Fibroblast of peridontal ligament (primary cell): ENCODE data around the gene KDM3B.
"Not testable (repeated sequence)": the region's sequence is repeated elsewhere in the genome, so short reads cannot be mapped to it uniquely, and the experiment has no call there.

ENCODE experiments used
- DNase-seq: peaks from one replicate; pipeline ENCODE4 v3.0.0-alpha.2; 2010; ENCODE audit errors: extremely low read depth

The KDM3B gene

DNA sequence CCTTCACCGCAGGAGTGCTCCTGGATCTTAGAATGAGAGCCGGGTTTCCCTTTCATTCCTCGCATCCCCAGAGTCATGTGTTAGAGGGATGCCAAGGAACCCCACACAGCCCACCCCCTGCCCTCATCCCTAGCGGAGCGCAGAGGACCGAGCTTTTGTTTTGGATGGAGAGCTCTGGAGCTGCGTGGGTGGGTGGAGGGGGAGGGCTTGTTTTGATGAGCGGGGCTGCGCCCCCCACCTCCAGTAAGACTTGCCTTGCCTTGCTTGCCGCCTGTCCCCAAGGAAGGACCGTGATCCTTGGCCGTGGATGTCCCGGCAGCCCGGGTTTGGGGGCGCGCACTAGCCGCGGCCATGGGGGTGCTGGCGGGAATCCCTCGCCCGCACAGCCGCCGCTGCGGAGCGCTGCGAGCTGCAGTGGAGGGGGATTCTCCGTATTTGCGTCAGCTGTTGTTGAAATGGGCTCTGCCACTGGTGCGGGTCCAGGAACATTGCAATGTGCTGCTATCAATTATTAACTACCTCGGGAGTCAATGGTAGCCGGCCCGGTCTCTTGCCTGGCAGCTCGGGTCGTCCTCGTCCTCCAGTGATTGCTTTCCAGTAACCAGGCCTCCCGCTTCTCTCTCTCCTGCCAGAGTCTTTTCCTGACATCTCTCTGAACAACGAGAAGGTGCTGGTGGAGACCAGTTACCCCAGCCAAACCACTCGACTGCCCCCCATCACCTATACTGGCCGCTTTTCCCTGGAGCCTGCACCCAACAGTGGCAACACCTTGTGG, 113.8 kb downstream of the KDM3B start:
- peak; percentile 60 for DNase-seq

DNA sequence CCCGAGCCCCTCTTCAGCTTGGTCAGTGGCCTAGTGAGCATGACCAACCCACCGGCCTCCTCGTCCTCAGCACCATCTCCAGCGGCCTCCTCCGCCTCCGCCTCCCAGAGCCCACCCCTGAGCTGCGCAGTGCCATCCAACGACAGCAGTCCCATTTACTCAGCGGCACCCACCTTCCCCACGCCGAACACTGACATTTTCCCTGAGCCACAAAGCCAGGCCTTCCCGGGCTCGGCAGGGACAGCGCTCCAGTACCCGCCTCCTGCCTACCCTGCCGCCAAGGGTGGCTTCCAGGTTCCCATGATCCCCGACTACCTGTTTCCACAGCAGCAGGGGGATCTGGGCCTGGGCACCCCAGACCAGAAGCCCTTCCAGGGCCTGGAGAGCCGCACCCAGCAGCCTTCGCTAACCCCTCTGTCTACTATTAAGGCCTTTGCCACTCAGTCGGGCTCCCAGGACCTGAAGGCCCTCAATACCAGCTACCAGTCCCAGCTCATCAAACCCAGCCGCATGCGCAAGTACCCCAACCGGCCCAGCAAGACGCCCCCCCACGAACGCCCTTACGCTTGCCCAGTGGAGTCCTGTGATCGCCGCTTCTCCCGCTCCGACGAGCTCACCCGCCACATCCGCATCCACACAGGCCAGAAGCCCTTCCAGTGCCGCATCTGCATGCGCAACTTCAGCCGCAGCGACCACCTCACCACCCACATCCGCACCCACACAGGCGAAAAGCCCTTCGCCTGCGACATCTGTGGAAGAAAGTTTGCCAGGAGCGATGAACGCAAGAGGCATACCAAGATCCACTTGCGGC, 114.6 kb downstream of the KDM3B start:
- DNase-seq = peak; percentile 61

DNA sequence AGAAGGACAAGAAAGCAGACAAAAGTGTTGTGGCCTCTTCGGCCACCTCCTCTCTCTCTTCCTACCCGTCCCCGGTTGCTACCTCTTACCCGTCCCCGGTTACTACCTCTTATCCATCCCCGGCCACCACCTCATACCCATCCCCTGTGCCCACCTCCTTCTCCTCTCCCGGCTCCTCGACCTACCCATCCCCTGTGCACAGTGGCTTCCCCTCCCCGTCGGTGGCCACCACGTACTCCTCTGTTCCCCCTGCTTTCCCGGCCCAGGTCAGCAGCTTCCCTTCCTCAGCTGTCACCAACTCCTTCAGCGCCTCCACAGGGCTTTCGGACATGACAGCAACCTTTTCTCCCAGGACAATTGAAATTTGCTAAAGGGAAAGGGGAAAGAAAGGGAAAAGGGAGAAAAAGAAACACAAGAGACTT, 115.2 kb downstream of the KDM3B start:
- no peak for DNase-seq

DNA sequence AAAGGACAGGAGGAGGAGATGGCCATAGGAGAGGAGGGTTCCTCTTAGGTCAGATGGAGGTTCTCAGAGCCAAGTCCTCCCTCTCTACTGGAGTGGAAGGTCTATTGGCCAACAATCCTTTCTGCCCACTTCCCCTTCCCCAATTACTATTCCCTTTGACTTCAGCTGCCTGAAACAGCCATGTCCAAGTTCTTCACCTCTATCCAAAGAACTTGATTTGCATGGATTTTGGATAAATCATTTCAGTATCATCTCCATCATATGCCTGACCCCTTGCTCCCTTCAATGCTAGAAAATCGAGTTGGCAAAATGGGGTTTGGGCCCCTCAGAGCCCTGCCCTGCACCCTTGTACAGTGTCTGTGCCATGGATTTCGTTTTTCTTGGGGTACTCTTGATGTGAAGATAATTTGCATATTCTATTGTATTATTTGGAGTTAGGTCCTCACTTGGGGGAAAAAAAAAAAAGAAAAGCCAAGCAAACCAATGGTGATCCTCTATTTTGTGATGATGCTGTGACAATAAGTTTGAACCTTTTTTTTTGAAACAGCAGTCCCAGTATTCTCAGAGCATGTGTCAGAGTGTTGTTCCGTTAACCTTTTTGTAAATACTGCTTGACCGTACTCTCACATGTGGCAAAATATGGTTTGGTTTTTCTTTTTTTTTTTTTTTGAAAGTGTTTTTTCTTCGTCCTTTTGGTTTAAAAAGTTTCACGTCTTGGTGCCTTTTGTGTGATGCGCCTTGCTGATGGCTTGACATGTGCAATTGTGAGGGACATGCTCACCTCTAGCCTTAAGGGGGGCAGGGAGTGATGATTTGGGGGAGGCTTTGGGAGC, 115.9 kb downstream of the KDM3B start:
- DNase-seq = peak; percentile 80

DNA sequence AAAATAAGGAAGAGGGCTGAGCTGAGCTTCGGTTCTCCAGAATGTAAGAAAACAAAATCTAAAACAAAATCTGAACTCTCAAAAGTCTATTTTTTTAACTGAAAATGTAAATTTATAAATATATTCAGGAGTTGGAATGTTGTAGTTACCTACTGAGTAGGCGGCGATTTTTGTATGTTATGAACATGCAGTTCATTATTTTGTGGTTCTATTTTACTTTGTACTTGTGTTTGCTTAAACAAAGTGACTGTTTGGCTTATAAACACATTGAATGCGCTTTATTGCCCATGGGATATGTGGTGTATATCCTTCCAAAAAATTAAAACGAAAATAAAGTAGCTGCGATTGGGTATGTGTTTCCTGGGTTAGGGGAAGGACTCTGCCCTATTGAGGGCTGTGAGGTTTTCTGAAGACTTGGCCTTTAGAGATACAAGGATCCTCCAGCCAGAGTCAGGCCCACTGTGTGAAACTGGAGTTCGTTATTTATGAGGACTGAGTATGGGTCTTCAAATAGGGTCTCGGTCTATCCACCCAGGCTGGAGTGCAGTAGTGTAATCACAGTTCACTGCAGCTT, 116.6 kb downstream of the KDM3B start:
- DNase-seq = peak; percentile 86

DNA sequence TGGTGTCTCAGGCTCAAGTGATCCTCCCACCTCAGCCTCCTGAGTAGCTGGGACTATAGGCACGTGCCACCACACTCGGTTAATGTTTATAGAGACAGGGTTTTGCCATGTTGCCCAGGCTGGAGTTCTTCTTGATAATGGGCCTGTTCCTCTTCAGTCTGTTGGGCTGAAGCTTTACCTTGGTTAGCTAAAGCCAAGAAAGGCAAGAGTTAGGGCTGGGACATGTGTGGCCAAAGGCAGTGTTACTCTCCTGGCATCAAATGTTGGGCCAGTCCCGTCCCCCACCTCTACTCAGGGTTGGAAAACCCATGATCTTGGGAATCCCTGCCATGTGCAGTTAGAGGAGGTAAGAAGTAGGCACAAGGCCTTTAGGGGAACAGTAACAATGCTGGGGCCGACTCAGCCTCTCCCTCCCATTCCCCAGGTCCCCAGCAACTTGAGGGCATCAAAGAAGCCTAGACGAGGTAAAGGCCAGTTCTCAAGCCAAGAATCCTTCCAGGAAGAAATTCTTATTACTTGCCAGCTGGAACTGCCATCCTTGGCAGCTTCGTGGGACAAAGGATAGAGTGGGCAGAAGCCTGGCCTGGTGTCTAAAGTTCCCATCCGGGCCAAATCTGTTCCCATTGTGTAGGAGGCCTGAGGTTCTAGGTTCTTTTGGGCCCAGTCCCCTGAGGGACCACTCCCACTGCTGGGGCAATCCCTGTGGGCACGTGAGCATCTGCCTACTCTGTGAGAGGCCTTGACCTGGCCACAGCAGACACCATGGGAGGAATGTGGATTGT, 117.2 kb downstream of the KDM3B start:
- peak; percentile 90 for DNase-seq

DNA sequence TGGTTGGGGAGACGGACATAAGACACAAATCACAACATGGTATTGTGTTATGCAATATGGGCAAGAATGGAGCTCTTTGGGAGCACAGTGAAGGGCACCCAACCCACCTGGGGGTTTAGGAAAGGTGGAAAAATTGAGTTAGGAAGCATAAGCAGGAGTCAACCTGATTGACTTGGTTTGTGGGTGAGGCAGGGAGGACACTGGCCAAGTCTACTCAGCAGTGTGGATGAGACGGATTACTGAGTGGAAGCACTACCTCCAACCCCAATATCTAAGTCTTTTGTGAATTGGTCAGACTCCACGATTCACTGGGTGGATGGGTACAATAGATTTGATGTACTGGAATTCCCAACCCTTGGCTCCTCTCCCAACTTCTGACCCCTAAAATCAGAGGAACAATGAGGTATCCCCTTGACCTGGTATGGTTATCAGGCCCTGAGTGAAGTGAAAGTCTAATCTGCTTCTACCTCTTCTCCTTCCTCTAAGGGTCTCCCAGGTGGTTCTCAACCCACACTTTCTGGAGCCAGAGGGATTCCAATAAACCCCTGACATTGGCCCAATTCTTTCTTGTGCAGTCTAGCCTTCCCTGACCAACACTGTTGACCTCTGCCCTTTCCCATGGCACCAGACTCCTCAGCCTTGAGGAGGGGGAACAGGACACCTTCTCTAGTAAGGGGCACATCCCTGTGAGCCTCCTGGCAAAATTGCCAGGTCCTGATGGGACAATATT, 118.0 kb downstream of the KDM3B start:
- peak; percentile 89 for DNase-seq

DNA sequence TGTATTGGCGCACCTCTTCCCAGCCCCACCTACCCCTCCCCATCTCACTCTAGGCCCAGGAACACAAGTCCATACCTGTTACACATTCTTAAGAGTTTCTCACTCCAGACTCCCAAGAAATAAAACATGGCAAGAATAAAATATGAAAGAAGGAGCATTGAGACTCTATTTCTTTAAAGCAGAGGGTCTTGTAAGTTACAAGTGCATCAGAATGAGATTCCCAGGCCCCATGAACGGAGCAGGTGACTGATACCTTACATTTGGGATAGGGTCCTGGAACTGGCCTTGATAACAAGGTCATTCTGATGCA, 118.5 kb downstream of the KDM3B start:
- no peak for DNase-seq

DNA sequence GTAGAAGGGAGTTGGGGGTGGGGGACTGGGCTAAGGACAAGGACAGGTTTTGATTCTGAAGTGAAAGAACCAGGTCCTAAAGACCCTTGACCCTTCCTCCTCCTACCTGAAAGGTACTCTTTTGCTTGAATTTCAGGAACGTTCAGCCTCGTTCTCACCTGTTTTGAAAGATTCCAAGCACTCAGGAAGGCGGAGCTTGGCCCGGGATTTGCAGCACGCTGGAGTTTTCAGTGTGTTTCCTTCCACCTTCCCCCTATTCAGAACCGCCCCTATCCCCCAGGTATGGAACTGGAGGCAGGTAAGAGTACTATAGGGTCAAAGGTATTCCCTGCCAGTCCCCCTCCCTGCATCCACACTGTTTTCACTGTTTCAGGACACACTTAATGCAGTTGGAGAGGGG, 119.9 kb downstream of the KDM3B start:
- DNase-seq = no peak

DNA sequence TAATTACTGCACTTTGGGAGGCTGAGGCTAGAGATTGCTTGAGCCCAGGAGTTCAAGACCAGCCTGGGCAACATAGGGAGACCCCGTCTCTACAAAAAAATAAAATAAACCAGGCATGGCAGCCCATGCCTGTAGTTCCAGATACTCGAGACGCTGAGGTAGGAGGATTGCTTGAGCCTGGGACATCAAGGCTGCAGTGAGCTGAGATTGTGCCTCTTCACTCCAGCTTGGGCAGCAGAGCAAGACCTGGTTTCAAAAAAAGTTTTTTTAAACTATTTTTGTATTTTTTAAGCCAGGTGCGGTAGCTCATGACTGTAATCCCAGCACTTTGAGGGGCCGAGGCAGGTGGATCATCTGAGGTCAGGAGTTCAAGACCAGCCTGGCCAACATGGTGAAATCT, 120.7 kb downstream of the KDM3B start:
- DNase-seq = not testable (repeated sequence)

DNA sequence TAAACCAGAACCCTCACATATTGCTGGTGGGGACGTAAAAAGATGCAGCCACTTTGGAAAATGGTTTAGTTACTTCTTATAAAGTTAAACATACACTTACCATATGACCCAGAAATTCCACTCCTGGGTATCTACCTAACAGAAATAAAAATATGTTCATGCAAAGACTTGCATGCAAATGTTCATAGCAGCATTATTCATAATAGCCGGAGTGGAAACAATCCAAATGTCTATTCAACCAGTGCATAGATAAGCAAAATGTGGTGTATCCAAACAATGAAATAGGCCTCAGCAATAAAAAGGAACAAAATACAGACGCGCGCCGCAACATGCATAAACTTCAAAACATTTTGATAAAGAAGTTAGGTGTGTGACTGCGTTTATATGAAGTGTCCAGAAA, 124.4 kb downstream of the KDM3B start:
- DNase-seq = no peak

DNA sequence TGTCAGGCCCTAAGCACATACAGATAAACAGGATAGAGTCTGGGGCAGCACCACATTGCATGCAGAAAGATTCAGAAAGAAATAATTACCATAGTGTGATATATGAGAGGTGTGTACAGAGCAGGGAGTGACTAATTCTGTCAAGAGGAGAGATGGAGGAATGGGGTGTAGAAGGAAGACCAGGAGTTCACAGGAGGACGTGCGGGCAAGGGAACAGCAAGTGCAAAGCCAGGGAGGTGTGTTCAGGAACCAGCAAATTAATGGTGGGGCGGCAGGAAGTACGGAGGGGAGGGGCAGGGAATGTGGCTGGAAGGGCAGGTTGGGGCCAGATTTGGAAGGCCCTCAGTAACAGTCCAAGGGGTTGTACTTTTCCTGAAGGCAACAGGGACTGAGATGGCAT, 130.2 kb downstream of the KDM3B start:
- no peak for DNase-seq
